GM12891 (cell line): ENCODE data around the gene GLIS2.
A peak's percentile ranks its signal among the peaks of the same experiment; 100 is the strongest.

ENCODE experiments used
- DNase-seq: peaks from one replicate; pipeline ENCODE4 v3.0.0; 2011; ENCODE audit warnings: low spot score; ENCODE audit not compliant: insufficient read length
- FAIRE-seq: peaks from 2 replicates; lab custom pipeline; 2011; peaks lifted over from hg19 to GRCh38; lab: Jason Lieb, UNC
- PAX5 ChIP-seq: IDR thresholded peaks from 2 replicates; pipeline ENCODE4 v1.6.1; 2011; ENCODE audit warnings: low read length, moderate library complexity, mild to moderate bottlenecking; ENCODE audit not compliant: insufficient read depth, severe bottlenecking
- POLR2A ChIP-seq: IDR thresholded peaks from 2 replicates; pipeline ENCODE4 v1.6.1; 2011; ENCODE audit warnings: low read depth, low read length, control low read depth
- POLR2AphosphoS5 ChIP-seq: IDR thresholded peaks from 2 replicates; pipeline ENCODE4 v1.6.1; 2011; ENCODE audit warnings: low read depth, low read length, control low read depth
- POU2F2 ChIP-seq: IDR thresholded peaks from 2 replicates; pipeline ENCODE4 v1.6.1; 2011; ENCODE audit warnings: low read depth, mild to moderate bottlenecking, control low read depth, low read length, moderate library complexity
- SPI1 ChIP-seq: IDR thresholded peaks from 2 replicates; pipeline ENCODE4 v1.6.1; 2011; ENCODE audit warnings: low read depth, low read length, control low read depth
- TAF1 ChIP-seq: IDR thresholded peaks from 2 replicates; pipeline ENCODE4 v1.6.1; 2011; ENCODE audit warnings: low read depth, low read length, control low read depth

Gene GLIS2

DNA sequence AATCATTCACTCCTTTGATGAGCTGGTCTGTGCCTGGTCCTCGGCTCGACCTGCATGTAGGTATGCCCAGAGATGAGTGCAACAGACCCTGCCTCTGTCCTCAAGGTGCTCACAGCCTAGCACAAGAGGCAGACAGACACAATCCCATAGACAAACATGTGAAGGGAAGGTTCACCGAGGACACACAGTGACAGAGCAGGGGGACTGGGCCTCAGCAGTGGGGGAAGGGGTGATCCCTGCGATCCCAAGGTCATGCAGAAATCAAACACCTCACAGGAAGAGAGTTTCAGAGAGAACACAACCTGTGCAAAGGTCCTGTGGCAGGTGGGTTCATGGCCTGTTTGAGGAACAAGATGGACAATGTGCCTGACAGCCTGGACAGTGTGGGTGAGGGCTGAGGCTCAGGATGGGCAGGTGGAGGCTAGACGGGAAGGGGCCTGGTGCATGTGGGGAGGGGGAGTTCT is 51.6 kb downstream of the GLIS2 start:
- FAIRE-seq (no peak), DNase-seq (no peak)
- TF ChIP-seq POU2F2 (no peak), SPI1 (no peak), TAF1 (no peak), POLR2AphosphoS5 (no peak), PAX5 (no peak), POLR2A (no peak)

DNA sequence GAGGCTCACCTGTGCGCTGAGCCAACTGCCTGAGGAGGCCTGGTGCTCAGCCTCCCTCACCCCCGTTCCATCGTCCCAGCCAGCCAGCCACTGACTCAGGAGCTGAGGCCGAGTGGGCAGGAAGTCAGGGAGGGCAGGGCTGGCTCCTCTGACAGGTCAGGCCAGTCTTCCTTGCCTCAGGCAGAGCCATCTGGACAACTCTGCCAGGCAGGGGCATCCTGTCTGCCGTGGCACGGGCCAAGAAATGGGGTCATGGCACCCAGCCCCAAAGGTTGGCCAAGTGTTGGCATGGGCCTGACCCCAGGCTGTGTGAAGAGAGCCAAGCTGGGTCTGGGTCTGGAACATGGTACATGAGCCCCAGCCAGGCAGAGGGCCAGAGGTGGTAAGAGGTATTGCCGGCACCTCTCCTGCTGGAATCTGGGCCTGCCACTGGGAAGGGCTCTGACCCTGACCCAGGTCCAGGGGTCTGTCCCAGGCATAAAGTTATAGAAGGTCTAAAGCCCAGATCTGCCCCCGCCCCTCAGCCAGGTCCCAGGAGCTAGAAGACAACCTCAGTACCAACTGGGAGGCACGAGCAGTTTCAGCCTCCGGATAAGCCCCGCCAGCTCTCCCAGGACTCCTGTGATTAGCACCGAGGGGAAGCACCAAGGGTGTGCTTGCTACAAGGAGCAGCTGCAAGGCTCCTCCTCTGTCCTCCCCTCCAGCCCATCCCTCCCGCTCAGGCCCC is 53.3 kb downstream of the GLIS2 start:
- FAIRE-seq (no peak), DNase-seq (no peak)
- TF ChIP-seq POU2F2 (no peak), POLR2A (no peak), TAF1 (no peak), SPI1 (no peak), PAX5 (no peak), POLR2AphosphoS5 (no peak)

DNA sequence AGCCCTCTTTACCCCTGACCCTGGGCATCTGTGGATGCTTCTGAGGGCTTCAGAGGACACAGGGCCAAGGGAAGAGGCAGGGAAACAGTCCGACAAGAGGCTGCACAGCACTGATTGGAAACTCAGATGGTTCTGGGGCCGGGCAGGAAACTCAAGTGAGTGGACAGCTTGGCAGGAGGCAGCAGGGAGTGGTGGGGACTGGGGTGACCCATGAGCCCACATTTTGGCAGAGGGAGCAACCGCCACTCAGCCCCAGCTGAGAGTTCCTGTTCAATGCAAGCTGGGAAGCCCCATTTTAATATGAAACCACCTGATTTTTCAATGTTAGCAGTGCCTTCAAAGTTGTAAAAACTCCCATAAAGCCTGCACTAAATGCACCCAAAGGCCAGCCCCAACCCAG is 54.3 kb downstream of the GLIS2 start:
- FAIRE-seq: no peak
- no peak for TF ChIP-seq POU2F2
- TF ChIP-seq POLR2AphosphoS5: no peak
- no peak for TF ChIP-seq TAF1
- no peak for TF ChIP-seq SPI1
- no peak for TF ChIP-seq POLR2A
- no peak for TF ChIP-seq PAX5
- DNase-seq: no peak

- DNase-seq (no peak), FAIRE-seq (no peak)
- no peak for TF ChIP-seq PAX5
- no peak for TF ChIP-seq SPI1
- TF ChIP-seq POLR2A: no peak
- no peak for TF ChIP-seq POU2F2
- TF ChIP-seq POLR2AphosphoS5: no peak
These were observed 54.9 kb downstream of the GLIS2 start for GRCh38 chr16:4370570-4371356.

- TF ChIP-seq POU2F2: no peak
- TF ChIP-seq POLR2A: no peak
- no peak for TF ChIP-seq POLR2AphosphoS5
- TF ChIP-seq TAF1: no peak
- no peak for TF ChIP-seq SPI1
- TF ChIP-seq PAX5: no peak
- FAIRE-seq: peak; percentile 66
These were observed 55.6 kb downstream of the GLIS2 start, which contains the start of gene VASN for GRCh38 chr16:4371357-4372000. VASN (plus strand) TSS chr16:4371848; CDS start chr16:4380878, 9,030 bp downstream.

GRCh38 chr16:4372001-4372577 is 56.2 kb downstream of the GLIS2 start:
- TF ChIP-seq POU2F2 (no peak), SPI1 (no peak), TAF1 (no peak), PAX5 (no peak), POLR2AphosphoS5 (no peak), POLR2A (no peak)
- DNase-seq: no peak
- no peak for FAIRE-seq

More at GRCh38 chr16:4371357-4372000, 55.6 kb downstream of the GLIS2 start, which contains the start of gene VASN:
- DNase-seq: peak; percentile 98

- FAIRE-seq (no peak), DNase-seq (no peak)
- TF ChIP-seq POLR2AphosphoS5: no peak
- TF ChIP-seq POLR2A: no peak
These were observed 56.9 kb downstream of the GLIS2 start for GRCh38 chr16:4372578-4373355.

DNA sequence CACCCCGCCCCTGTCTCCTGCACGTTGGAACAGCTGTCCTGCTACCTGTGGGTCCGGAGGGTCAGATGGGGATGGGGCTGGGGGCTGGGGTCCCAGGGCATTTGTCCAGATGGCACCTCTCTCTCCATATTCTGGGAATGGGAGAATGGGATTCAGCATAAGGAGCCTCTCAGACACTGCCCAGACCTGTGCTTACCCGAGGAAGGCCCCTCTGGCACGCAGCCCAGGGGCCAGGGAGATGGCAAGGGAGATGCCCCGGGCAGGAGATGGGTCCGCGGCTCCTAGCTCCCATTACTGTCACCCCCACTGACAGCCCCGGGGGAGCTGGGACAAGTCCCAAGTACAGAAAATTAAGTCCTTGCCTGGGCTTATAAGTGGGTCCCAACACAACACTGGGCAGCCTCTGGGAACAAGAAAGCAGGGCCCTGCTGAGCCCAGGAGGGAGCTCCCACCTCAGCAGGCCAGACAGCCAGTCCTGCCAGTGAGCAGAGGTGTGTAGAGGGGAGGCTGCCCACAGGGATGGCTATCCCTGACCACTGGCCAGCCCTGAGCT is 57.6 kb downstream of the GLIS2 start:
- FAIRE-seq: no peak
- DNase-seq: no peak
- TF ChIP-seq POLR2AphosphoS5: no peak
- TF ChIP-seq SPI1: no peak
- no peak for TF ChIP-seq POU2F2
- TF ChIP-seq PAX5: no peak
- TF ChIP-seq POLR2A: no peak
- no peak for TF ChIP-seq TAF1
